ENCODE results near the gene RCAN1.
"Not testable (repeated sequence)": the region's sequence is repeated elsewhere in the genome, so short reads cannot be mapped to it uniquely, and the experiment has no call there.

RCAN1 gene

DNA sequence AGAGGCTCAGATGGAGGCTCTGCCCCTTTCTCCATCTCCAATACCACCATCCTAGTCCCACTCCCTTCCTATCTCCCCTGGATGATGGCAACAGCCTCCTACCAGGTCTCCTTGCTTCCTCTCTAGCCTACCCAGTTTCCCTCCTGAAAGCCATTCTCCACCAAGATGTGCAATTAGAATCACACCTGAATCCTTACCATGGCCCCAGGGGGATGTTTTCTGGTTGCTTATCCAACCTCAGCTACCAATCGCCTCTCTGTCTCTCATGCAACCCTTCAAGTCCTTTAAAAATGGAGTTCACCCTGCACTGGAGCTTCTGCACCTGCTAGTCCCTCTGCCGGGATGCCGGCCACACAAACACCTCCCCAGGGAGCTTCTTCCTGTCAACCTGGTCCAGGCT is 2.9 kb downstream of the RCAN1 start:
- FAIRE-seq: no peak
- no peak for DNase-seq (ENCODE audit: insufficient read length, low spot score)
- TF ChIP-seq PAX5 (IDR thresholded peaks at IDR 0.05; ENCODE audit: insufficient read depth, low read length, severe bottlenecking): no peak
- TF ChIP-seq TAF1 (IDR thresholded peaks at IDR 0.05; ENCODE audit: low read depth, low read length): no peak
- TF ChIP-seq SPI1 (IDR thresholded peaks at IDR 0.05; ENCODE audit: low read depth, low read length): no peak
- no peak for TF ChIP-seq POU2F2 (IDR thresholded peaks at IDR 0.05; ENCODE audit: low read depth, low read length)
- no peak for TF ChIP-seq POLR2AphosphoS5 (IDR thresholded peaks at IDR 0.05; ENCODE audit: low read depth, low read length)
- TF ChIP-seq POLR2A (IDR thresholded peaks at IDR 0.05; ENCODE audit: low read depth, low read length): no peak

DNA sequence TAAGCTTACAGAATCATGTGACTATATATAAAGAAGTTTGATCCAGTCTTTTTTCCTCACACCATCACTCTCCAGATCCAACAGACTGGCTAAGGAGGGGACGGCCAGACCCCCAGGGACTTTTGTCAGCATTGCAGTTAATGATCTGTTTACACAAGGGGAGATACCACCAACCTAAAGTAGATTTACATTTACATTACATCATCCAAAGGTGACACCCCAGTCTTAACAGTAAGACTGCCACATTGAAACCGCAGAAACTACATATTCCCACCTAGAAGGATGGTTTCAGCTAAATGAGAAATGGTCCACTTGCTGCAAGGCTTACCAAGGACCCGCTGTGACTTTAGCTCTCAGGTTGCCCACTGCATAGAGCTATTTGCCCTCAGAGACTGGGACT is 3.4 kb downstream of the RCAN1 start:
- DNase-seq (ENCODE audit: insufficient read length, low spot score) (no peak), FAIRE-seq (no peak)
- TF ChIP-seq PAX5 (IDR thresholded peaks at IDR 0.05; ENCODE audit: insufficient read depth, low read length, severe bottlenecking) (no peak), POLR2A (IDR thresholded peaks at IDR 0.05; ENCODE audit: low read depth, low read length) (no peak), TAF1 (IDR thresholded peaks at IDR 0.05; ENCODE audit: low read depth, low read length) (no peak), POU2F2 (IDR thresholded peaks at IDR 0.05; ENCODE audit: low read depth, low read length) (no peak), POLR2AphosphoS5 (IDR thresholded peaks at IDR 0.05; ENCODE audit: low read depth, low read length) (no peak), SPI1 (IDR thresholded peaks at IDR 0.05; ENCODE audit: low read depth, low read length) (no peak)

GRCh38 chr21:34609933-34610549 is 4.9 kb downstream of the RCAN1 start:
- DNase-seq (ENCODE audit: insufficient read length, low spot score) (no peak), FAIRE-seq (no peak)
- no peak for TF ChIP-seq POLR2A (IDR thresholded peaks at IDR 0.05; ENCODE audit: low read depth, low read length)
- no peak for TF ChIP-seq TAF1 (IDR thresholded peaks at IDR 0.05; ENCODE audit: low read depth, low read length)
- no peak for TF ChIP-seq SPI1 (IDR thresholded peaks at IDR 0.05; ENCODE audit: low read depth, low read length)
- no peak for TF ChIP-seq POLR2AphosphoS5 (IDR thresholded peaks at IDR 0.05; ENCODE audit: low read depth, low read length)

DNA sequence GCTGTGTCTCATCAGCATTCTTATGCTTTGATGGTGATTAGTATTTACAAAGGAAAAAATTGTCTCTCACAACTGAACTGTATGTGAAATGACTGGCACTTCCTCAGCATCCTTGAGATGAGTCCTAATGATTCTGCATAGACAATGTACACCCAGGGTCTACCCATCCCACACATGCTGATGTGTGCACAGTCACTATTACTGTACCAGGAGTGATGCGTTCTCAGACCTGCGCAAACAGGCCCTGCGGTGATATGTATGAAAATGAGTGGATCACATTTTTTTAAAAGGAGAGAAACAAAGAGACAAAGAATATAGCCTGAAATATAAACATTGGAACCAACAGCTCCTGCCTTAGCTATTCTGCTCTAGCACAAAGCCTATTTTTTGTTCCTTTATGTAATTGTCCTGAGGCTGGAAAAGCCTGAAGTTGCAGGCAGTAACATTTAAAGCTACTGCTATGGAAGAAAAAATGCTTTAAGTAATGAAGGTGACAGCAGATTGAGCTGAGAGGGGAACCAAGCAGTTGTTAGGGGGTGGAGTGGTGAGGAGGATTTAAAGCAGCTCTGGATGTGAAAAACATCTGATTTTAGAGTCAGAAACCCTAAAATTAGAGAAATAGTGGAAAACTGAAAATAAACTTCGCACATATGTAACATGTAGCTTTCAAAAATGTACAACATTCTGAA is 5.5 kb downstream of the RCAN1 start:
- FAIRE-seq (no peak), DNase-seq (ENCODE audit: insufficient read length, low spot score) (no peak)
- TF ChIP-seq POLR2AphosphoS5 (IDR thresholded peaks at IDR 0.05; ENCODE audit: low read depth, low read length): no peak
- TF ChIP-seq POU2F2 (IDR thresholded peaks at IDR 0.05; ENCODE audit: low read depth, low read length): no peak
- TF ChIP-seq SPI1 (IDR thresholded peaks at IDR 0.05; ENCODE audit: low read depth, low read length): no peak
- no peak for TF ChIP-seq PAX5 (IDR thresholded peaks at IDR 0.05; ENCODE audit: insufficient read depth, low read length, severe bottlenecking)
- no peak for TF ChIP-seq POLR2A (IDR thresholded peaks at IDR 0.05; ENCODE audit: low read depth, low read length)
- no peak for TF ChIP-seq TAF1 (IDR thresholded peaks at IDR 0.05; ENCODE audit: low read depth, low read length)

DNA sequence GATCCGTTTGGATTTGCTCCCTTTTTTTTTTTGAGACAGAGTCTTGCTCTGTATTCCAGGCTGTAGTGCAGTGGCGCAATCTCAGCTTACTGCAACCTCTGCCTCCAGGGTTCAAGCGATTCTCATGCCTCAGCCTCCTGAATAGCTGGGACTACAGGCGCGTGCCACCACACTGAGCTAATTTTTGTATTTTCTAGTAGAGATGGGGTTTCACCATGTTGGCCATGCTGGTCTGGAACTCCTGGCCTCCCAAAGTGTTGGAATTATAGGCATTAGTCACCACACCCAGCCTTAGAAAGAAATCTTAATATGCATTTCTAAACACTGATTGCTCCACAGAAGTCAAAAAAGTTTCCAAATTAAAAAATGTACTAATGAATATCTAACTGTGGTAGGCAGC is 7.5 kb downstream of the RCAN1 start:
- FAIRE-seq; DNase-seq (ENCODE audit: insufficient read length, low spot score): not testable (repeated sequence)

DNA sequence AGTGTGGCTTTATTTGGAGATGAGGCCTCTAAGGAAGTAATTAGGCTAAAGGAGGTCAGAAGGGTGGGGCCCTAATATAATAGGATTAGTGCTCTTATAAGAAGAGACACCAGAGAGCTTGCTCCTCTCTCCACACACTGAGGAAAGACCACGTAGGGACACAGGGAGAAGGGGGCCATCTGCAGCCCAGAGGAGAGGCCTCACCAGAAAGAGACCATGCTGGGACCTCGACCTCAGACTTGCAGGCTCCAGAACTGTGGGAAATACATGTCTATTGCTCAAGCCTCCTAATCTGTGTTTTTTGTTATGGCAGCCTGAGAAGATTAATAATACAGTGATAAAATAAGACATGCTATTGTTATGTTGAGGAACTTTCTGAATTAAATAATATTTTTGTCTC is 8.3 kb downstream of the RCAN1 start:
- DNase-seq (ENCODE audit: insufficient read length, low spot score): no peak
- TF ChIP-seq SPI1 (IDR thresholded peaks at IDR 0.05; ENCODE audit: low read depth, low read length) (no peak), POU2F2 (IDR thresholded peaks at IDR 0.05; ENCODE audit: low read depth, low read length) (no peak), TAF1 (IDR thresholded peaks at IDR 0.05; ENCODE audit: low read depth, low read length) (no peak), POLR2AphosphoS5 (IDR thresholded peaks at IDR 0.05; ENCODE audit: low read depth, low read length) (no peak), POLR2A (IDR thresholded peaks at IDR 0.05; ENCODE audit: low read depth, low read length) (no peak), PAX5 (IDR thresholded peaks at IDR 0.05; ENCODE audit: insufficient read depth, low read length, severe bottlenecking) (no peak)
- no peak for FAIRE-seq

DNA sequence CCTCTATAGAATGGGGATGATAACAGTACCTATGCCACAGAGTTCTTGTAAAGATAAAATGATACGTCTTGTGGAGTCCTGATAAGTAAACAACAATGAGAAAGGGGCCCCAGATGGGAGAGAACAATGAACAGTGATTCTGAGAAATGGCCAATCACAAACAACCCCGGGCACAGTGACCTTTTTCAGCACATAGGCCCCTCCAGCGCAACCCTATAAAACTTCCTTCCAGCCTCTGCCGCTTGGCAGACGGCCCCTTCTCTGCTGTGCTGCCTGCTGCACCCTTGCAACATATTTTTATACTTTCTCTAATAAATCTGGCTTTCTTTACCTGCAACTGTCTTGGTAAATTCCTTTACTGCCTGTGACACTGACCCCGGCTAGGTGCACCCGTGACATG is 8.9 kb downstream of the RCAN1 start:
- no peak for FAIRE-seq
- no peak for DNase-seq (ENCODE audit: insufficient read length, low spot score)

GRCh38 chr21:34604956-34605355 is 10.0 kb downstream of the RCAN1 start:
- FAIRE-seq; DNase-seq (ENCODE audit: insufficient read length, low spot score): not testable (repeated sequence)

More for the DNA sequence above, 8.9 kb downstream of the RCAN1 start:
- TF ChIP-seq SPI1 (IDR thresholded peaks at IDR 0.05; ENCODE audit: low read depth, low read length) (no peak), PAX5 (IDR thresholded peaks at IDR 0.05; ENCODE audit: insufficient read depth, low read length, severe bottlenecking) (no peak), POU2F2 (IDR thresholded peaks at IDR 0.05; ENCODE audit: low read depth, low read length) (no peak), TAF1 (IDR thresholded peaks at IDR 0.05; ENCODE audit: low read depth, low read length) (no peak), POLR2AphosphoS5 (IDR thresholded peaks at IDR 0.05; ENCODE audit: low read depth, low read length) (no peak), POLR2A (IDR thresholded peaks at IDR 0.05; ENCODE audit: low read depth, low read length) (no peak)

DNA sequence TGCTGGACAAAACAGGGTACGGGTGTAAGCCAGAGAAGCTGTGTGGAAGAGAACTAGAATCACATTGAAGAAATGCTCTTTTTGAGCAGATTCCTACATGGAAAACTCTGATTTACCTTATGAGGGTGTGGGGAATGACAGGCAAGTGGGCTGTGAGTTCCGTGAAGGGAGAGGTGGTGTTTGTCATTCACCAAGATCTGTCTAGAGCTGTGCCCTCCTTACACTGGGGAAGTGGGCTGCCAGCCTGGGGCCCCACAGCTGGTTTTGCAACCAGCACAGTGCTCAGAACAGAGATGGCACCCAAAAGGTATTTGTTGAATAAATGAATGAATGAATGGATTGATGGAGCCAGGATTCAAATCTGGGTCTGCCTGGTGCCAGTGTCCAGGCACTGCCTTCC is 10.4 kb downstream of the RCAN1 start:
- FAIRE-seq (no peak), DNase-seq (ENCODE audit: insufficient read length, low spot score) (no peak)
- no peak for TF ChIP-seq PAX5 (IDR thresholded peaks at IDR 0.05; ENCODE audit: insufficient read depth, low read length, severe bottlenecking)
- no peak for TF ChIP-seq POLR2AphosphoS5 (IDR thresholded peaks at IDR 0.05; ENCODE audit: low read depth, low read length)
- TF ChIP-seq POLR2A (IDR thresholded peaks at IDR 0.05; ENCODE audit: low read depth, low read length): no peak
- no peak for TF ChIP-seq SPI1 (IDR thresholded peaks at IDR 0.05; ENCODE audit: low read depth, low read length)
- TF ChIP-seq TAF1 (IDR thresholded peaks at IDR 0.05; ENCODE audit: low read depth, low read length): no peak
- no peak for TF ChIP-seq POU2F2 (IDR thresholded peaks at IDR 0.05; ENCODE audit: low read depth, low read length)

DNA sequence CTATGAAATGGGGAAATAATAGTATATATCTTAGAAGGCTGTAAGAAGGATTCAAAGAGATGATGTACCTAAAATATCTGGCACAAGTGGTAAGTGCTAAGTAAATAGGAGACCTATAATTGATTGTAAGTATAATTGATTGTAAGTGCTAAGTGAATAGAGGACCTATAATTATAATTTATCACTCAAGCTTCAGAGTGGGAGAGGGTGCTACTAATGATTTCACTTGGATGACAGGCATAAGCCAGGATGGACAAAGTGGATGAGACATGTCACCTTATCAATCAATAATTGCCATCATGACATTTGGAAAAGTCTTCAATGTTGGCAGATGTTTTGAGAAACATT is 11.2 kb downstream of the RCAN1 start:
- DNase-seq (ENCODE audit: insufficient read length, low spot score) (no peak), FAIRE-seq (no peak)
- TF ChIP-seq SPI1 (IDR thresholded peaks at IDR 0.05; ENCODE audit: low read depth, low read length): no peak
- TF ChIP-seq PAX5 (IDR thresholded peaks at IDR 0.05; ENCODE audit: insufficient read depth, low read length, severe bottlenecking): no peak
- TF ChIP-seq TAF1 (IDR thresholded peaks at IDR 0.05; ENCODE audit: low read depth, low read length): no peak
- no peak for TF ChIP-seq POLR2A (IDR thresholded peaks at IDR 0.05; ENCODE audit: low read depth, low read length)
- TF ChIP-seq POLR2AphosphoS5 (IDR thresholded peaks at IDR 0.05; ENCODE audit: low read depth, low read length): no peak
- TF ChIP-seq POU2F2 (IDR thresholded peaks at IDR 0.05; ENCODE audit: low read depth, low read length): no peak

Measured in GM12891 (cell line).